ENCODE measurements around the gene SLIT1.

Gene SLIT1

GRCh38 chr10:97138174-97138573 is 47.6 kb downstream of the SLIT1 start:
- no peak for DNase-seq

GRCh38 chr10:97136756-97137155 is 49.0 kb downstream of the SLIT1 start:
- no peak for DNase-seq

GRCh38 chr10:97135464-97135863 is 50.3 kb downstream of the SLIT1 start:
- no peak for DNase-seq

DNA sequence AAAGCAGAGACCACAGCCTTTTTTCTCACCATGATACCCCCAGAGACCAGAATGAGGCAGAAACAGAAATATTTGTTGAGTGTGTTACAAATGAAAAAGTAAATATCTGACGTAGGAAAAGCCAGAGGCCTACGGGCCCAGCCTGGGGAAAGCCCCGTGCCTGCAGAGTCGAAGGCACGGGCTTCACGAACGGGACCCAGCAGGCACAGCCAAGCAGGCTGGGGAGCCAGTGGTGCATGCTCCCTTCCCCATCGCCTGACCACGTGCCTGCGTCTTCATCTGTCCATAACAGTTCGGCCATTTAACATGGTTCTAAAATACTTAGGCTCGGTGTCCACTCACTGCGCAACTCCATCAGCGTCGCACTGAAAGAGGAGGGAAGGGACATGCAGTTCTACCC is 50.8 kb downstream of the SLIT1 start:
- DNase-seq = no peak

- DNase-seq = no peak
These were observed 51.6 kb downstream of the SLIT1 start for GRCh38 chr10:97134110-97134509.

GRCh38 chr10:97132273-97132672 is 53.5 kb downstream of the SLIT1 start:
- DNase-seq = no peak

GRCh38 chr10:97131666-97132065 is 54.1 kb downstream of the SLIT1 start:
- DNase-seq = no peak

- DNase-seq = no peak
These were observed 54.6 kb downstream of the SLIT1 start for GRCh38 chr10:97131181-97131628.

- DNase-seq = no peak
These were observed 56.1 kb downstream of the SLIT1 start for GRCh38 chr10:97129666-97130065.

DNA sequence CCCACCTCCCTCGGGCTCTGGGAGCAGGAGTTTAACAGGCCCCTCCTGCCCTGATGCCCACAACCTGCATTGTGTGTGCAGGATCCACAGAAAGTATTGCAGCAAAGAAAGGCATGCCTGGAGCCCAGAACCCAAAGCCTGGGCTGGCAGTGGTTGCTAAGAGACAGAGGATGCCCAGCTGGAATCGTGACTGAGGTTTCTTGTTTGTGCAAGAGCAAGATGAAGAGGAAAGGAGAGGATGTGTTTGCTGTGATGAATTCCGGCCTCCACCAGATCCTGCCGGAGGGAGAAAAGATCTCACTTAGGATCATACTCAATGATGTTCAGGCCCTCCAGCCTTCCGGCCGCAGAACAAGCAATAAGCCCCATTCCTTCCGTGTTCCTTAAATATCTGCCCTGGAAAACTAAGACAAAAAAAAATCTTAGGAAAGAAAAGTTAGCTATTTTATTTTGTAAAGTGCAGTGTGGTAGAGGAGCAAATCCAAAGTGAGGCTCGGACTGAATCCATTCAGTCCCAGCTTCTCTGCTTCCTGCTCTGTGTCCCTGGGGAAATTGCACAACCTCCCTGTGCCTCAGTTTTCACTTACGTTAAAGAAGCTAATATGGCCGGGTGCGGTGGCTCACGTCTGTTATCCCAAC is 57.1 kb downstream of the SLIT1 start:
- DNase-seq = no peak

- no peak for DNase-seq
These were observed 57.7 kb downstream of the SLIT1 start for GRCh38 chr10:97128039-97128492.

- no peak for DNase-seq
These were observed 58.2 kb downstream of the SLIT1 start for GRCh38 chr10:97127509-97127908.

DNA sequence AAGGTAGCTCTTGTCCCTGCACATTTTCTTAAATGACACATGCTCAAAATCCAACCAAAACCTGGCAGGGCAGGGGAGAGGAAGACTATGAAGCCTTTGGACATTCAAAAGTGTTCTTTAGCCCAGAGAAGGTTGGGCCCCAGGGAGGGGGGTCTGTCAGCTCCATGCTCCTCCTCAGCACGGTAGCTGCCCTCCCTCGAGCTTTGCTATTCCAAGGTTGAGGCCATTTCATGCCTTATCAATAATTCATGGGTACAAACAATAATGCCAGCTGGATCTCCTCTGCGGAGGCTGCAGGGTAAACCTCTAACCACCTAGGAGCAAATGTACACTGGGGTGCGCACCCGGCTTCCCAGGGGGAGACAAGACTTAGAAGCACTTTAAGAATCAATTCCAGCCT is 61.5 kb downstream of the SLIT1 start:
- no peak for DNase-seq

DNA sequence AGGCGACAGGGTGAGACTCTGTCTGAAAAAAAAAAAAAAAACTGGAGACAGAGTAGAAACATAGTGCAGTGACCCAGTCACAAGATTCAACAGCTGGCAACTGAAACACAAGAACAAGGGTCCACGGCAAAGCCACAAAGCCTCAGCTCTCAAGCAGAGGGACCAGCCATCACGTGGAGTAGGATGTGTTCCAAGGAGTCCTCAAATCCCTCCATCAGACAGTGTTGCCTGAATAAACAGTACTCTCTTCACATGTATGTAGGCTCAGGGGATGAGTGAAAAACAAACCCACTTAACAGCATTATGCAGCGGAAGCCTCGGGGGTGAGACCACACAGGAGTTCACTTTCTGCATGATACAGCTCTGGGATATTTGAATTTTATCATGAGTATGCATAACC is 62.0 kb downstream of the SLIT1 start:
- no peak for DNase-seq

DNA sequence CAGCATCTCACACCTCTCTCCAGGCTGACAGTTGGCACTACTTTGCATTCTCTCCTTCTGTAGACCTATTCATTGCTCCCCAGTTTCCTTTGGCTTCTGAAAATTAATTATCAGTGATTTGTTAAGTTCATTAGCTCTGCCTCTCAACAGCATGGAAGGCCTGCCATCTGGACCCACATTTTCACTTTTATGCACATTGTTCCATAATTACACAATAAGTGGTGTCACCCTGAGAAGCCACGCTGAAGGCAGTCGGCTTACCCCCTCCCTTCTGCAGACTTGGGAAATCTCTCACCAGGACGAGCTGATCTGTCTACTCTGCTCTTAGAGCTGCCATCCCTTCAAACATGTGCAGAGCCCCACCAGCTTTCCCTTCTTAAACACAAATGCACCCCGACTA is 64.7 kb downstream of the SLIT1 start:
- no peak for DNase-seq

DNA sequence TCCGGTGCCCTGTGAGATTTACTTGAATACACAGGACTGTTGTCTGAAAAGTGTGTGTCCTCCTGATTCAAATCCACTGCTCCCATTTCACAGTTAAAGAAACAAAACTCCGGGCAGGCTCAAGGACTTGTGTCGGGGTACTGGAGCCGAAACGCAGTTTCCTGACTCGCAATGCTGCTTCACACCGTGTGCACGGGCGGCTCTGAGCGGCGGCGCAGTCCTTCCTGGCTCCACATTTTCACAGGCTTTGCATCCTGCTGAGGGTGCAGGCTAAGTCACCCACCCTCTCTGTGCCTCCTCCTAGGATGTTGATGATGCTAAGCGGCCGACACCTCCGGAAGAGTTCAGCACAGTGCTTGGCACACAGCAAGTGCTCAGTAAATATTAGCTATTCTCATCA is 65.4 kb downstream of the SLIT1 start:
- DNase-seq = no peak

- DNase-seq = no peak
These were observed 66.6 kb downstream of the SLIT1 start for GRCh38 chr10:97119058-97119745.

GRCh38 chr10:97117372-97117771 is 68.4 kb downstream of the SLIT1 start:
- DNase-seq = no peak

DNA sequence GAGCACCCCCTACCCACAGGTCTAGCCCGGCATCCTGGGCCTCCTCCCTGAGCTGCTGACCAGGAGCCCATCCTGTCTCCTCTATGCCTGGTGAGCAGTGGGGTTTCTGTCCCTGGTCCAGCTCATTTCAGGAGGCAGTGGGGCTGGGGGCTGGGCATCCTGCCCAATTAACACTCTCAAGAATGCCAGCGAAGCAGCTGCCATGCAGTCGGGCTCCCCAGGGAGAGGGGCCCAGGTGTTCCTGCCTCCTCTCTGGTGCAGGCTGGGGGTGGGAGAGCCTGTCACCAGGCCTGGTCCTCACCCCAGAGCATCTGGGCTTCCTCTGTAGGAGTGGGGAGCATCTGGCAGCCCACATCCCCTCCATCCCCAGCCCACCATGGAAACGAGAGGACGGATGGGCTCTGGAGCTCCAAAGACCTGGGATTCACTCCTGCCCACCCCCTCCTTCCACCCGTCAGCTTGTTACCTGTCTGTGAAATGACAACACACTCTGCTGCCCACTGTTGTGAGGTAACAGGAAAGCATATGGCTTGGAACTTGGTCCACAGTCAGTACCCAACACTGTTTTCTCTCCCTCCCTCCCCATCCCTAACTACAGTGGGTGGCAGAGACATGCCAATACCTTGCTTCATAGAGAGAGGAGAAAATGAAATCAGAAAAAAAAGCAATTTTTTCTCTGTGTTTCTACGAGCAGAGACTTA is 69.1 kb downstream of the SLIT1 start:
- no peak for DNase-seq

DNA sequence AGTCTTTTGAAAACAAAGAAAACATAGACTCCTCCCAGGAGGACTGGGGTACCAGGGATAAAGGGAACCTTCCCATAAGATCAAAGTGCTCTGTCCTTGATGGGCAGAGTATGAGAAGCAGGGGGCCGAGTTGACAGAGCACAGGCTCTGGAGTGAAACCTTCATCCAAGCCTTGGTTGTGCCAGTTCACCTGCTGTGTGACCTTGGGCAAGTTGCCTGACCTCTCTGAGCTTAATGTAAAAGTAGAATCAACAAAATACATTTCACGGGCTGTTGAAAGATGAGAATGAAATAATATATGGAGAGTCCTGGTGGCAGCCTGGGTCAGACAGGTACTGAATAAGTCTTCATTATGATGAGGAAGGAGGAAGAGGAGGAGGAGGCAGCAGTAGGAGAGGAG is 69.9 kb downstream of the SLIT1 start:
- no peak for DNase-seq

GRCh38 chr10:97111615-97112014 is 74.1 kb downstream of the SLIT1 start:
- no peak for DNase-seq

DNA sequence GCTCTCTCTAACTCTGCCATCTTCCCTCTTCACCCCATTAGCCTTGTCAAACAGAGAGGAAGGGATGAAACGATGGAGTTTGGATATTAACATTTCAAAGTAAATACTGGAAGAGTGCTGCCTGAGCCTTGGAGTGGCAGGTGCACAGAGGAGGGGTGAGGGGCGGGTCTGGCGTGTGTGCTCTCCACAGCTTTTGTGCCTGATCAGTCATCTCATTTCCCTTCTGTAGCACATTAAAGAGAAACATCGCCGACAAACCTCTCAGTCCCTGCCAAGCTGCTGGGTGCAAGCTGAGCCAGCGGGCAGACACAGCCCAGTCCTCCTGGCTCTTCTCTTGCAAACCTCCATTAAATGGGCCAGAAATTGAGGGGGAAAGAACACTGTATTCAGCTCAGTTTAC is 76.2 kb downstream of the SLIT1 start:
- no peak for DNase-seq

DNA sequence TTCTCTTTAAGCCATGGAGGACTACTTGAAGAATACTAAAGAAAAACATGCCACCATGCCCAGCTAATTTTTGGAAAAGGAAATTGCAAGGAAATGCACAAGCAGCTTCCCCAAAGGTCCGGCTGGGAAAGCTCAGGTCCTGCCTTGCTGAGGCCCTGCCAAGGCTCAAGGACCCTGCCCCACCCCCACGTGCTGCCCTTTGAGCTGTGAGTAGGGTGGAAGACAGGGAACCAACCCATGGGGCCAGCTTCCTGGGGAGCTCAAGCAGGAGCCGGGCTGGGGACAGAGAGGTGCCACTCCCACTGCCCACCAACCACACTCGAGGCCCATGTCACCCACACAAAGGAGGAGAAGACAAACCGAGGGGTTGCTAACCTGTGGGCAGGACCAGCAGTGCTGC is 78.2 kb downstream of the SLIT1 start:
- DNase-seq = no peak

DNA sequence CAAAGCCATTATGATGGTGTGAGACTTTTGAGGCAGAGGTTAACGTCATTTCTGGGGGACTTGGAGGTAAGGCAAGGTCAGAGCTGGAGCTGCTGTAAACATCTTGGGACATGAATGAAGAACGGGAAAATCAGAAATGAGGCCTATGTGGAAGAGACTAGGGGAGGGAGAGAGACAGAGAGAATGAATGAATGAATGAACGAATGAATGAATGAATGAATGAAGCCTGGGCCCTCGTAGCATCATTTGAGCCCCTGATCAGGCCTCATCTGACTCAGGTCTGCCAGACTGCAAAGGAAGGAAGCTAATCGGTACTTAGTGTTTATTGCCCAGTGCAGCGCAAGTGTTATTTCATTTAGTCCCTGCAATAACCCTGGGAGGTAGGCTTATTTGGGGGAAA is 79.6 kb downstream of the SLIT1 start:
- no peak for DNase-seq

Measured in CD4-positive, alpha-beta T cell treated with Interleukin-17A for 1 hour (primary cell).